Activated naive CD4-positive, alpha-beta T cell treated with anti-CD3 and anti-CD28 coated beads, Interleukin-2, amount 50 U/mL, for 24 hours (primary cell): ENCODE data around the gene CDK7.

Experiments used
- H3K27ac Mint-ChIP-seq: one replicate; pipeline ENCODE4 v1.8.0; 2021; ENCODE audit warnings: mild to moderate bottlenecking, mixed read lengths
- H3K27me3 Mint-ChIP-seq: one replicate; pipeline ENCODE4 v1.8.0; 2021; ENCODE audit warnings: mixed read lengths
- H3K36me3 Mint-ChIP-seq: one replicate; pipeline ENCODE4 v1.8.0; 2021; ENCODE audit warnings: mixed read lengths
- H3K4me1 Mint-ChIP-seq: one replicate; pipeline ENCODE4 v1.8.0; 2021; ENCODE audit warnings: mixed read lengths
- H3K4me3 Mint-ChIP-seq: one replicate; pipeline ENCODE4 v1.8.0; 2021; ENCODE audit warnings: mild to moderate bottlenecking, mixed read lengths
- H3K9me3 Mint-ChIP-seq: one replicate; pipeline ENCODE4 v1.8.0; 2021; ENCODE audit warnings: mixed read lengths

The CDK7 gene

DNA sequence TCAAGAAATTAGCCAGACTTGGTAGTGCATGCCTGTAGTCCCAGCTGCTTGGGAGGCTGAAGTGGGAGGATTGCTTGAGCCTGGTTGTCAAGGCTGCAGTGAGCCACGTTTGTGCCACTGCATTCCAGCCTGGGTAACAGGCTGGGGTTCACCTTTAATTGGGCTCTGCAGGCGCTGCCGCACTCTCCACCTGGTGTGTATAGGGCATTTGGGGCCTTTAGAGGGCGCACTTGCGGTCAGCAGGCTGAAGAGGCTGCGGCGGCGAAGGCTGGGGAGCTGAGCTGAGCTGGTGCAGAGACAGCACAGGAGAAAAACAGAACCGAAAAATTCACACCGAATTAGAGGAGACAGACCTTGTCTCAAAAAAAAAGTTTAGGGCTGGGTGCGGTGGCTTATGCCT, 31.2 kb downstream of the CDK7 start:
- H3K9me3 Mint-ChIP-seq = no peaks in the 10 kb centered on the region
- no peaks in the 10 kb centered on the region for H3K27me3 Mint-ChIP-seq
- peaks cover 16% of the 10 kb centered on the region for H3K36me3 Mint-ChIP-seq
- H3K4me3 Mint-ChIP-seq = no peak overlapping the region
- H3K4me1 Mint-ChIP-seq = peaks cover 3% of the 10 kb centered on the region
- H3K27ac Mint-ChIP-seq = no peak overlapping the region

DNA sequence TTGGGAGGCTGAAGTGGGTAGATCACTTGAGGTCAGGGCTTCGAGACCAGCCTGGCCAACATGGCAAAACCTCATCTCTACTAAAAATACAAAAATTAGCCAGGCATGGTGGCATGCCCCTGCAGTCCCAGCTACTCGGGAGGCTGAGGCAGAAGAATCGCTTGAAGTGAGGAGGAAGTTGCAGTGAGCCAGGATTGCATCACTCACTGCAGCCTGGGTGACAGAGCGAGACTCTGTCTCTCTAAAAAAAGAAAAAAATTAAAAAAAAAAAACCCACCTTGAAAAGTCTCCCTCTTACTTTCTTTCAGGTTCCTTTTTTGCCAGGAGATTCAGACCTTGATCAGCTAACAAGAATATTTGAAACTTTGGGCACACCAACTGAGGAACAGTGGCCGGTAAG, 34.2 kb downstream of the CDK7 start:
- Mint-ChIP-seq H3K36me3 (peaks cover 11% of the 10 kb centered on the region), H3K27ac (no peak overlapping the region), H3K4me1 (peaks cover 13% of the 10 kb centered on the region), H3K9me3 (no peaks in the 10 kb centered on the region), H3K27me3 (no peaks in the 10 kb centered on the region), H3K4me3 (no peak overlapping the region)

DNA sequence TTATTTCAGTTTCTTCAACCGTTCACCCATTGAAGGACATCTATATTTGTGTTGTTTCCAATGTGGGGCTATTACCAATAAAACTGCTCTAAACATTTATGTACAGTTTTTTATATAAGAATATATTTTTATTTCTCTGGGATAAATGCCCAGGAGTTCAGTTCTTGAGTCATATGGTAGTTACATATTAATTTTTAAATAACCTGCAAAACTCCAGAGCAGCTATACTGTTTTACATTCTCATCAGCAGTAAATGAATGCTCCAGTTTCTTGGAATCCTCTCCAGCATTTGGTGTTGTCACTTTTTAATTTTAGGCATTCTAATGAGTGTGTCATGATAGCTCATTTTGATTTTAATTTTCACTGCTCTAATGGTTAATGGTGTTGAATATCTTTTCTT, 36.2 kb downstream of the CDK7 start:
- Mint-ChIP-seq H3K4me1 (peaks cover 13% of the 10 kb centered on the region), H3K27me3 (no peaks in the 10 kb centered on the region), H3K4me3 (no peak overlapping the region), H3K36me3 (peaks cover 8% of the 10 kb centered on the region), H3K27ac (peak overlapping the region; percentile 0), H3K9me3 (no peaks in the 10 kb centered on the region)

DNA sequence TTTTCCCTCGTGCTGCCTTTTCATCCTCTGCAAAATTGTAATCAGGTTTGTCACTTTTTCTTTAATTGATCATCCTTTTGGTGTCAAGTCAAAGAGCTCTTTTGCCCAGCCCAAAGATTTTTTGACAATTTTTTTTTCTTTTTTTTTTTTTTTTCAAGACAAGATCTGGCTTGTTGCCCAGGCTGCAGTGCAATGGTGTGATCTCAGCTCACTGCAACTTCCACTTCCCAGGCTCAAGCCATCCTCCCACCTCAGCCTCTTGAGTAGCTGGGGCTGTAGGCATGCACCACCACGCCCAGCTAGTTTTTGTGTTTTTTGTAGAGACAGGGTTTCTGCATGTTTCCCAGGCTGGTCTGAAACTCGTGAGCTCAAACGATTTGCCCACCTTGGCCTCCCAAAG, 36.7 kb downstream of the CDK7 start:
- H3K27ac Mint-ChIP-seq = peak overlapping the region; percentile 0

DNA sequence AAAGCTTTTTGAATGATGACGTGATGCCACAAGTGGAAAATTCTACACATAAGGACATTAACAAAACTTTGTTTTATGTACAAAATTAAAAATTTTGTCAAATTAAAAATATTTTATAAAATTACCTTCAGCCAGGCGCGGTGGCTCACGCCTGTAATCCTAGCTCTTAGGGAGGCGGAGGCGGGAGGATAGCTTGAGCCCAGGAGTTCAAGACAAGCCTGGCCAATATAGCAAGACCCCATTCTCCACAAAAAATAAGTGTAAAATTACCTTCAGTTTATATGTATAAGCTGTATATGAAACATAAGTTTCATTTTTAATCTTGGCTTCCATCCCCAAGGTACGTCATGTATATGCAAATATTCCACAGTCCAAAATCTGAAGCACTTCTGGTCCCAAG, 40.9 kb downstream of the CDK7 start:
- H3K27me3 Mint-ChIP-seq = no peaks in the 10 kb centered on the region
- no peaks in the 10 kb centered on the region for H3K9me3 Mint-ChIP-seq
- peaks cover 16% of the 10 kb centered on the region for H3K36me3 Mint-ChIP-seq
- H3K27ac Mint-ChIP-seq = no peak overlapping the region
- H3K4me3 Mint-ChIP-seq = no peak overlapping the region
- peaks cover 12% of the 10 kb centered on the region for H3K4me1 Mint-ChIP-seq

More for the DNA sequence above, 36.7 kb downstream of the CDK7 start:
- Mint-ChIP-seq H3K27me3 (no peaks in the 10 kb centered on the region), H3K4me1 (peaks cover 13% of the 10 kb centered on the region), H3K9me3 (no peaks in the 10 kb centered on the region), H3K36me3 (peaks cover 10% of the 10 kb centered on the region), H3K4me3 (no peak overlapping the region)

DNA sequence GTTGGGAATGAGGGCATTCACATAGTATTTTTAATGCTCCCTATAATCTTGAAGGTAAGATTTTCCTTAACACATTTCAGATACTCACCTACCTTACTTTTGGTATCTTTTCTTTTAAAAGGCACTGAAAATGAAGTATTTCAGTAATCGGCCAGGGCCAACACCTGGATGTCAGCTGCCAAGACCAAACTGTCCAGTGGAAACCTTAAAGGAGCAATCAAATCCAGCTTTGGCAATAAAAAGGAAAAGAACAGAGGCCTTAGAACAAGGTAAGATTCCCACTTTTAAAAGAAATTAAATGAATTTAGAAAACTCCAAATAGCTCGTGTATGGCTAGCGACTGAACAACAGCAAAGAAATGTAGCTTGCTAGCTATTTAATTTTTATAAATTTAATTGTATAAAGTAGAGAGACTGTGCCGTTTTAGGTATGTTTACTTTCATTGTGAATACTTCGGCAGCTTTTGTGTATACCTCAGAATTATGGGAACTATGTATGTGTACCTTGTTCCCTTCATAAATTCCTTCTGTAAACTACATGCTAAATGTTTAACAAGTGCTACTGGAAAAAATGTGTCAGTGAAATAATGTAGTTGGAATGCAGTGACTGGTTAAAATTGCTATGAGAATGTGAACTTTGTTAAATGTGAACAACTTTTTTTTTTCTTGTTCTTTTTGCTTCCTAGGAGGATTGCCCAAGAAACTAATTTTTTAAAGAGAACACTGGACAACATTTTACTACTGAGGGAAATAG, 41.9 kb downstream of the CDK7 start:
- Mint-ChIP-seq H3K27ac (no peak overlapping the region), H3K36me3 (peaks cover 16% of the 10 kb centered on the region), H3K9me3 (no peaks in the 10 kb centered on the region), H3K4me3 (no peak overlapping the region), H3K27me3 (no peaks in the 10 kb centered on the region), H3K4me1 (peaks cover 6% of the 10 kb centered on the region)

DNA sequence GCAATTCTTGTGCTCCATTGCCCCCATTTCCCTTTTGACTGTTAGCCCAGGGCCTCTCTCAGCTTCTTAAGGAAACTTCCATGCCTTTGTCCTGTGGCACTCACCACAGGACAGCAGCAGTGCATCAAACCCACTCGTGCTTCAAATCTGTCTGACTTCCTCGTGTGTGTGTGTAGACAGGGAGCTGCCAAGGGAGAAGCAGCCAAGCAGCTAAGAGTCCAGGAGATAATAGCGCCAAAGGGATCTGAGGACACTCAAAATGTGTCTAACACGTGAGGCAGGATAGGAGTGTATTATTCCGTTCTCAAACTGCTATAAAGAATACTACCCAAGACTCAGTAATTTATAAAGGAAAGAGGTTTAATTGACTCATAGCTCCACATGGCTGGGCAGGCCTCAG, 44.8 kb downstream of the CDK7 start:
- Mint-ChIP-seq H3K9me3 (no peaks in the 10 kb centered on the region), H3K36me3 (peaks cover 16% of the 10 kb centered on the region), H3K27ac (no peak overlapping the region)

DNA sequence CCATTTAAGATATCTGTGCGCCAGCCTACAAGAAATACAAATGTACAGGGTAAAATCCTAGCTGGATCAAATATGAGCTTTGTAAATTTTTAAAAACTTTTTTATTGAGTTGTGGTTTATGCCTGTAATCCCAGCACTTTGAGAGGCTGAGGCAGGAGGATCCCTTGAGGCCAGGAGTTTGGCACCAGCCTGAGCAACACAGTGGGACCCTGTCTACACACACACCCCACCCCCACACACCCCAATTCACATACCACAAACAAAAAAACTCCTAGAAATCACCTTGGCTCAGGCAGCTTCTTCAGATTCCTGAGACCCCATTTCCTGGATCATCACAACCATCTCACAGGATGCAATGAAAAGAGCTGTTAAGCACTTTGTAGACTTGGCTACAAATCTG, 46.4 kb downstream of the CDK7 start:
- H3K27ac Mint-ChIP-seq = no peak overlapping the region
- H3K36me3 Mint-ChIP-seq = peaks cover 15% of the 10 kb centered on the region
- H3K4me3 Mint-ChIP-seq = no peak overlapping the region
- H3K4me1 Mint-ChIP-seq = no peaks in the 10 kb centered on the region
- H3K27me3 Mint-ChIP-seq = no peaks in the 10 kb centered on the region
- H3K9me3 Mint-ChIP-seq = no peaks in the 10 kb centered on the region

More for the DNA sequence above, 44.8 kb downstream of the CDK7 start:
- Mint-ChIP-seq H3K4me1 (no peaks in the 10 kb centered on the region), H3K4me3 (no peak overlapping the region), H3K27me3 (no peaks in the 10 kb centered on the region)

DNA sequence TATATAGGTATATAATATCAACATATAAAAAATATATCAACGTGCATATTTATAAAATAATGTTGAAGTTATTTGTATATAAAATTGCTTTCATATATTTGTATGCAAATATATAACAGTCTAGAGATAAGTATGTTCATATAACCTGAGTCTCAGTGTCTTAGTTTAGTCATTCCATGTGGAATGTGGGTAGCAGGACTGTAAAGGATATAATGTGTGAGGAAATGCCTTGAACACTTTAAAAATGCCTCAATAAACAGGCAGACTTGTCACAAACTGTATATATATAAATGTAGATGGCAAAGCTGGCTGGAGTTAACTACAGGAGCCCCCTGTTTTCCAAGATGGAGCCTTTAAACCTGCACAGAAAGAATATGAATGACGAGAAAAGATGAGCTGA, 49.5 kb downstream of the CDK7 start:
- Mint-ChIP-seq H3K27me3 (no peaks in the 10 kb centered on the region), H3K4me1 (no peaks in the 10 kb centered on the region), H3K27ac (no peak overlapping the region), H3K36me3 (peaks cover 9% of the 10 kb centered on the region), H3K4me3 (no peak overlapping the region), H3K9me3 (no peaks in the 10 kb centered on the region)

DNA sequence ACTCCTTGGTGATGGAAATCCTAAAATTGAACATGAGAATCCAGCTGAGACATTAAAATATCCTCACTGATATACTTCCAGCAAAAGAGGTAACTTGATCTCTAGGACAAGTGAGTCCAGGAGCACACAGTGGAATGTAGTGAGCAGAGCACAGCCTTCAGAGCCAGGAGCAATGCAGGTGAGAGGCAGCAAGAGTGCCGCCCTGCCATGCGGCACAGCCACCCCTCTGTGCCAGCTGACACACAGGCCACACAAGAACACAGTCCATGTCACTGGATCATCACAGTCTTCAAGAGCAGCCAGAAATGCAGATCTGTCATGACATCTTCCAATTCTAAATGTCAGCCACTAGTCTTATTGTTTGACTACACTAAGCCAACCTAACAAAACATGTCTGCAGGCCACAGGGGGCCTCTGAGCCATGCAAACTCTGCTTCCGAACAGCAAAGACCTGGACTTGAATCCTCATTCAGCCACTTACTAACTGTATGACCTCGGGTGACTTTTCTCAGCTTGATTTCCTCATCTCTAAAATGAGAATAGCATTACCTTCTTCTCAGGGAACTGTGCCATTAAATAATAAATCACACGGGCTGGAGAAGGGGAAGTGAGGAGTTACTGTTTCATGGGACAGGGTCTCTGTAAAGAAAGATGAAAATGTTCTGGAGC, 50.9 kb downstream of the CDK7 start:
- peaks cover 4% of the 10 kb centered on the region for H3K36me3 Mint-ChIP-seq
- H3K4me3 Mint-ChIP-seq = no peak overlapping the region
- H3K27me3 Mint-ChIP-seq = no peaks in the 10 kb centered on the region
- no peaks in the 10 kb centered on the region for H3K4me1 Mint-ChIP-seq
- no peaks in the 10 kb centered on the region for H3K9me3 Mint-ChIP-seq
- H3K27ac Mint-ChIP-seq = no peak overlapping the region

DNA sequence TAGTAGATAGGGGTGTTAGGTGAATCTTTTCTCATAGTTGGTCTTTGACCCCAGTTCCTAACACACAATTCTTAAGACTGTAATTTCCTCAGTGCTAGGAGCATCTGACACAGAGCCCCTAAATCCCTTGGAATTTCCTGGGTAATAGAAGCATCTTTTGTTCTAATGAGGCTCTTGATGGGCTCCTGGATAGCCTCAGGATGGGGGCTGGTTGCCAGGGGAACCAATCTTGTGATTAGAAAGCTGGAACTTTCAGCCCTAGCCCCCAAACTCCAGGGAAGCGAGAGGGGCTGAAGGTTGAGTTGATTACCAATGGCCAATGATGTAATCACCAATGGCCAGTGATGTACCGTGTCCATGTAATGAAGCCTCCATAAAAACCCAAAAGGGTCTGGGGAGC, 53.4 kb downstream of the CDK7 start:
- H3K4me1 Mint-ChIP-seq = no peaks in the 10 kb centered on the region
- no peak overlapping the region for H3K27ac Mint-ChIP-seq
- H3K27me3 Mint-ChIP-seq = no peaks in the 10 kb centered on the region
- peaks cover 4% of the 10 kb centered on the region for H3K36me3 Mint-ChIP-seq
- H3K9me3 Mint-ChIP-seq = no peaks in the 10 kb centered on the region
- H3K4me3 Mint-ChIP-seq = no peak overlapping the region

DNA sequence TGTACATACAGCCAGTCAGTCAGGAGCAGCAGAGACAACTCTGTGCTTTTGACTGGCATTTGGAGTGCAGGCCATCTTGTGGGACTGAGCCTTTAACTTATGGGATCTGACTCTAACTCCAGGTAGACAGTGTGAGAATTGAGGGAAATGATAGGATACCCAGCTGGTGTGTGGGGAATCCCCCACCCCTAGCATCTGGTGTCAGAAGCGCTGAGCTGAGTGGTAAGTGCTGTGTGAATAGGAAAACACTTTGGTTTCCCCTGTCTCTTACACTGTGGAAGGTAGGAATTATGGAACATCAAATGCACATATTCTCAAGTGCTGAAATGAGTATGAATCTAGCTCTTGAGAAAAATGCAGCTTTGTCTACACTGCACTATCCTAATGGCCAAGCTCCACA, 54.0 kb downstream of the CDK7 start:
- H3K4me1 Mint-ChIP-seq = no peaks in the 10 kb centered on the region
- H3K36me3 Mint-ChIP-seq = peaks cover 4% of the 10 kb centered on the region
- no peak overlapping the region for H3K27ac Mint-ChIP-seq
- no peaks in the 10 kb centered on the region for H3K27me3 Mint-ChIP-seq
- H3K4me3 Mint-ChIP-seq = no peak overlapping the region
- H3K9me3 Mint-ChIP-seq = no peaks in the 10 kb centered on the region

DNA sequence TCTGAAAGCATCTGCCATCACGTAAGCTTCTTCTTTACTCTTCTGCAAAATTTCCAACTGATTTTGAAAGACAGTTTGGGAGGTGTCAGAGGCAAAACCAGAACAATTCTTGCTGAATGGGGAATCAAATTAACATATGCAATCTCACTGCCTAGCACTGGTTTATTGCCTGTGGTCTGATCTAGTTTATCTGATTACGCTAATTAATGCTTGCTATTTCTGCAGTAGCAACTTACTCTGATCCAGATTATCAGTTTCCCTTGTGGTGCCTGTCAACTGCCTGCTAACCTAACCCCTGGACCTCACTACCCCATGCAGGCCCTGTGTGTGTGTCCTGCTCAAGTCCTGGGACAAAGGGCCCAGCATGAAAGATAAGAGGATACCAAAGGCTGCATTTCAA, 57.6 kb downstream of the CDK7 start:
- no peak overlapping the region for H3K27ac Mint-ChIP-seq
- no peaks in the 10 kb centered on the region for H3K27me3 Mint-ChIP-seq
- H3K4me1 Mint-ChIP-seq = no peaks in the 10 kb centered on the region
- no peak overlapping the region for H3K4me3 Mint-ChIP-seq
- H3K36me3 Mint-ChIP-seq = peaks cover 6% of the 10 kb centered on the region
- H3K9me3 Mint-ChIP-seq = no peaks in the 10 kb centered on the region

DNA sequence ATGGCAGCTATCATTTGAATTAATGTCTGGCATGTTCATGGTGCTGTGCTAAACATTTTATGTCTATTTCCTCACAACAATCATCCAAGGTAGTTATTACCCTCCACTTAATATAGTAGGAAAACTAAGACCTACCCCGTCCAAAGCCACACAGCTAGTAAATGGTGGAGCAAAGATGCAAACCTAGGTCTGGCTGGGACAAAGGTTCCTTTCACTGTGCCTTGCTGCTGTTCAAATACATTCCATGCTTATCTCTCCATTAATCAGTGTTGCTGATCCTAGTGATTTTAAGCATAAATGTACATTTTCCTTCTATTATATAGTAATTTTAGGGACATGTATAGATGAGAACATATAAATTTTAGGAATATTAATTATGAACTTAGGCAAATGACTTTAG, 59.2 kb downstream of the CDK7 start:
- Mint-ChIP-seq H3K4me3 (no peak overlapping the region), H3K9me3 (no peaks in the 10 kb centered on the region), H3K4me1 (no peaks in the 10 kb centered on the region), H3K36me3 (peaks cover 8% of the 10 kb centered on the region), H3K27ac (no peak overlapping the region), H3K27me3 (no peaks in the 10 kb centered on the region)

DNA sequence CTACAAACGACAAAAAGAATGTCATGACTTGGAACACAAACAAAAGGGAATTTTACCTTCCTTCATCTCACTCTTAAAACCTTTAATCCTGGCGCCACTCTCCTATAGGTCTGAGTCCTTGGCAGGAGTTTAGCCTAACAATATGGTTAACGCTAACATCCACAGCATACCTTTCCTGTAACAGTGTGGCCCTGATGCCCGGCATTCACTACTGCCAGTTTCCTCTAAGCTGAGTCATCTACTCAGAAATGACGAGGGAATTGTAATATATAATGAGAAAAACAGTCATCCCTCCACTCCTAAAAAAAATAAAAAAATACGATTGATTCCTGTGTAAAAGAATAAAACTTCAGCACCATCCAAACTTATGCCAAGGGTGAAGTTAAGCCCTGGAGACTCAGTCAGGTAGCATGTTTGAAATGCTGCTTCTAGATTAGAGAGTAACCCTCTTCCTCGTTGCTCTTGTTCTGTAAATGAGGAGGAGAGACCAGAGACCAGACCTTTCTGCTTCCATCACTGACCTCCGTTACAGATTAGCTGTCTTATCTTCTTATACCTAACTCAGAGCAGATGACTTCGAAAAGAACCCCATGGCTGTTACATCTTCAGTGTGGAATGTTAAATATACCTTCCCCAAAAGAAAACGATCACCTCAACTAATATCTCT, 60.5 kb downstream of the CDK7 start:
- Mint-ChIP-seq H3K9me3 (no peaks in the 10 kb centered on the region), H3K36me3 (peaks cover 16% of the 10 kb centered on the region), H3K4me1 (no peaks in the 10 kb centered on the region), H3K27ac (no peak overlapping the region), H3K4me3 (no peak overlapping the region), H3K27me3 (no peaks in the 10 kb centered on the region)

DNA sequence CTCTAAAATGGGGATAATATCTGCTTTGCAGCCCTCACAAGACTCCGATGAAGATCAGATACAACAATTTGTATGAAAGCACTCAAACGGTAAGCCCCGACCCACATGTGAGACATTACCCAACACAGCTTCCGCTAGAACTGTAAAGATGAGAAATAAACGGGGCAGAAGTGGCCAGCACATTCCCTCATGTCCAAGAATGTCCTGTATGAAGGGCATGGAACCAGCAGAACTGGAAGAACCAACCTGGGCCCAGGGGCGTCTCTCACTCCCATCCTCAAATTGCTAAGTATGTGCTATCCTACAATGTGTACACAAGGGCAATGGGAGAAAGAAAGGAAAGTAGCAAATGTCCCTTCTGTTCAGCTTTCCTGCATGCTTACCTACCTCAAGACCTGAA, 64.9 kb downstream of the CDK7 start:
- H3K36me3 Mint-ChIP-seq = peaks cover 16% of the 10 kb centered on the region
- H3K27me3 Mint-ChIP-seq = no peaks in the 10 kb centered on the region
- no peak overlapping the region for H3K4me3 Mint-ChIP-seq
- no peaks in the 10 kb centered on the region for H3K4me1 Mint-ChIP-seq
- H3K27ac Mint-ChIP-seq = no peak overlapping the region
- no peaks in the 10 kb centered on the region for H3K9me3 Mint-ChIP-seq
